GM18520 (cell line): ENCODE results near the gene TMCO6.
"Not testable (repeated sequence)": the region's sequence is repeated elsewhere in the genome, so short reads cannot be mapped to it uniquely, and the experiment has no call there.

Source experiments
- ATAC-seq: cut with Tn5 transposase; IDR thresholded peaks from one replicate; pipeline ENCODE4 v1.9.1; 2021; ENCODE audit not compliant: unreplicated experiment

Gene TMCO6

GRCh38 chr5:140639148-140639981, at the start of gene TMCO6:
Gene TMCO6, plus strand, starts transcription at chr5:140639451. Its CDS starts 77 bp downstream, at chr5:140639528.
- ATAC-seq = peak; percentile 81

- no peak for ATAC-seq
Observed at GRCh38 chr5:140590861-140591260, 48.4 kb upstream of the TMCO6 start.

- ATAC-seq = no peak
Observed at GRCh38 chr5:140591747-140592372, 47.4 kb upstream of the TMCO6 start.

GRCh38 chr5:140593070-140593469, 46.2 kb upstream of the TMCO6 start:
- not testable (repeated sequence) for ATAC-seq

- no peak for ATAC-seq
Observed at GRCh38 chr5:140594169-140594568, 45.1 kb upstream of the TMCO6 start.

GRCh38 chr5:140595538-140596300, 43.5 kb upstream of the TMCO6 start:
- ATAC-seq = no peak

GRCh38 chr5:140596321-140596741, 42.9 kb upstream of the TMCO6 start:
- ATAC-seq = no peak

- no peak for ATAC-seq
Observed at GRCh38 chr5:140598836-140599235, 40.4 kb upstream of the TMCO6 start.

GRCh38 chr5:140600096-140600495, 39.2 kb upstream of the TMCO6 start:
- ATAC-seq = no peak

GRCh38 chr5:140602147-140602546, 37.1 kb upstream of the TMCO6 start:
- ATAC-seq = no peak

- not testable (repeated sequence) for ATAC-seq
Observed at GRCh38 chr5:140603446-140603698, 35.9 kb upstream of the TMCO6 start.

- no peak for ATAC-seq
Observed at GRCh38 chr5:140603734-140604133, 35.5 kb upstream of the TMCO6 start.

GRCh38 chr5:140605879-140606278, 33.4 kb upstream of the TMCO6 start:
- ATAC-seq = no peak

GRCh38 chr5:140607031-140607430, 32.2 kb upstream of the TMCO6 start:
- ATAC-seq = no peak

GRCh38 chr5:140608722-140609121, 30.5 kb upstream of the TMCO6 start:
- ATAC-seq = no peak

- ATAC-seq = no peak
Observed at GRCh38 chr5:140609126-140609525, 30.1 kb upstream of the TMCO6 start.

- no peak for ATAC-seq
Observed at GRCh38 chr5:140611020-140611521, 28.2 kb upstream of the TMCO6 start.

- ATAC-seq = no peak
Observed at GRCh38 chr5:140622301-140622700, 16.9 kb upstream of the TMCO6 start.

- ATAC-seq = not testable (repeated sequence)
Observed at GRCh38 chr5:140623061-140623460, 16.2 kb upstream of the TMCO6 start.

- ATAC-seq = not testable (repeated sequence)
Observed at GRCh38 chr5:140624886-140625285, 14.4 kb upstream of the TMCO6 start.

- ATAC-seq = no peak
Observed at GRCh38 chr5:140627972-140628371, 11.3 kb upstream of the TMCO6 start.

GRCh38 chr5:140628711-140629110, 10.5 kb upstream of the TMCO6 start:
- ATAC-seq = no peak
